NOMO-1 treated with DMSO at 0.1 percent for 48 hours (cell line): Measurements from ENCODE around the gene ERMP1.
"Not testable (repeated sequence)": the region's sequence is repeated elsewhere in the genome, so short reads cannot be mapped to it uniquely, and the experiment has no call there.

ENCODE experiments used
- DNase-seq: peaks from one replicate; lab custom pipeline; 2025; ENCODE audit not compliant: unreplicated experiment; lab: John Stamatoyannopoulos, UW

Gene ERMP1, protein sequence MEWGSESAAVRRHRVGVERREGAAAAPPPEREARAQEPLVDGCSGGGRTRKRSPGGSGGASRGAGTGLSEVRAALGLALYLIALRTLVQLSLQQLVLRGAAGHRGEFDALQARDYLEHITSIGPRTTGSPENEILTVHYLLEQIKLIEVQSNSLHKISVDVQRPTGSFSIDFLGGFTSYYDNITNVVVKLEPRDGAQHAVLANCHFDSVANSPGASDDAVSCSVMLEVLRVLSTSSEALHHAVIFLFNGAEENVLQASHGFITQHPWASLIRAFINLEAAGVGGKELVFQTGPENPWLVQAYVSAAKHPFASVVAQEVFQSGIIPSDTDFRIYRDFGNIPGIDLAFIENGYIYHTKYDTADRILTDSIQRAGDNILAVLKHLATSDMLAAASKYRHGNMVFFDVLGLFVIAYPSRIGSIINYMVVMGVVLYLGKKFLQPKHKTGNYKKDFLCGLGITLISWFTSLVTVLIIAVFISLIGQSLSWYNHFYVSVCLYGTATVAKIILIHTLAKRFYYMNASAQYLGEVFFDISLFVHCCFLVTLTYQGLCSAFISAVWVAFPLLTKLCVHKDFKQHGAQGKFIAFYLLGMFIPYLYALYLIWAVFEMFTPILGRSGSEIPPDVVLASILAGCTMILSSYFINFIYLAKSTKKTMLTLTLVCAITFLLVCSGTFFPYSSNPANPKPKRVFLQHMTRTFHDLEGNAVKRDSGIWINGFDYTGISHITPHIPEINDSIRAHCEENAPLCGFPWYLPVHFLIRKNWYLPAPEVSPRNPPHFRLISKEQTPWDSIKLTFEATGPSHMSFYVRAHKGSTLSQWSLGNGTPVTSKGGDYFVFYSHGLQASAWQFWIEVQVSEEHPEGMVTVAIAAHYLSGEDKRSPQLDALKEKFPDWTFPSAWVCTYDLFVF

DNA sequence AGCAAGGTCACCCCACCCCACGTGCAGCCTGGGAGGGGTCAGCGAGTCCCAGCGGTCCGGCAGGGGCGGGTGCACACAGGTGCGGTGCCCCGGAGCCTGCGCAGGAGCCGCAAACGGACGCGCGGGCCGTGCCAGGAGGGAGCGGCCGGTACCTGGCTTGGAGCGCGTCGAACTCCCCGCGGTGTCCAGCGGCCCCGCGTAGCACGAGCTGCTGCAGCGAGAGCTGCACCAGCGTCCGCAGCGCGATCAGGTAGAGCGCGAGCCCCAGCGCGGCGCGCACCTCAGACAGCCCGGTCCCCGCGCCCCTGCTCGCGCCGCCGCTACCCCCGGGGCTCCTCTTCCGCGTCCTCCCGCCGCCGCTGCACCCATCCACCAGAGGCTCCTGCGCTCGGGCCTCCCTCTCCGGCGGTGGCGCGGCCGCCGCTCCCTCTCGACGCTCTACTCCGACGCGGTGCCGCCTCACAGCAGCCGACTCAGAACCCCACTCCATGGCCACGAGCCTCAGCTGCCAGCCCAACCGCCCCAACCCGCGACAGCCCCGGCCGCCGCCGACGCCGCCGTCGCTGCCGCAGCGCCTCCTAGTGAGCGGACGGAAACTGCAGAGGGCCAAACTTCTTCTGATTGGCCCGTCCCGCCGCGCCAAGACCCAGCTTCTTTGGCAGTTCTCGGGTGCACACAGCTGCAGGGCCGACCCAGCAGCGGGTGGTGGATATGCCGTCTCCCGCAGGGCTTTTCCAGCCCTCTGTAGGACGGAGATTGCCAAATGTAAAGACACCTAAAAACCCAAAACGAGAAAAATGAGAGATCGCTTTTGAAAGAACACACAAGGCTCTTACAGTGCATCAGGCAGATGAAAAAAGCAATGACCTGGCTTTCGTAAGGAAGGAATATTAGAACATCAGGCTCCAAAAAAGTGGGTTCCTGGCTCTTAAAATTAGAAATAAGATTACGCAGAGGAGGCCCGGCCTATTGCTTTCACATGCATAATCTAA lies at the start of gene ERMP1:
Gene ERMP1, minus strand, starts transcription at position 580 of the 992 bp plus-strand sequence. Its CDS starts 90 bp downstream, at position 490.
- peak; percentile 42 for DNase-seq

- DNase-seq, result not testable (repeated sequence)
Observed at GRCh38 chr9:5882244-5883012, 49.5 kb upstream of the ERMP1 start.

DNA sequence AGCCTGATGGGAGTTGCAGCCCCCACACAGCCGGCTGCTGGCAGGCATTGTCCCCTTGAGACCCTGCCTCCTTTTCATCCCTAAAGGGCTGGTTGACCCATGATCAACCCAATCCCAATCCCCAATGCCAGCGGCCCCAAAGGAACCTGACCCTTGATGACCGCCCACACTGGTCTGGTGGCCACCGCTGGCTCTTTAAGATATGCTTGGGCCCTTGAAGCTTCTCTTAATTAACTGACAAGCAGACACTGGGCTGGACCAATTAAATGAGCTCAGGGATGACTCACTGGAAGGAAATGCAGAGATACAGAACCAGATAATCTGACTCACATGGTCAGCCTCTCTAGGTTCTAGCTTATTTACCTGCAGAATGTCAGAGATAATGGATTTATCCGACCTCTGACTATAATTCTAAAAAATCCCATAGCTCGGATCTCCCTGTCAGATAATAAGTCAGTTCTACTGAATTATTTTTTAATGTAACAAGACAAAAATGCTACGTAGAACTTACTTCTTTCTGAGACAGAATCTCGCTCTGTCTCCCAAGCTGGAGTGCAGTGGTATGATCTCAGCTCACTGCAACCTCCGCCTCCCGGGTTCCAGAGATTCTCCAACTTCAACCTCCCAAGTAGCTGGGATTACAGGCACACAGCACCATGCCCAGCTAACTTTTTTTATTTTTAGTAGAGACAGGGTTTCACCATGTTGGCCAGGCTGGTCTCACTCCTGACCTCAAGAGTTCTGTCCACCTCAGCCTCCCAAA lies 46.7 kb upstream of the ERMP1 start:
- peak; percentile 20 for DNase-seq

GRCh38 chr9:5876711-5877110 lies 43.8 kb upstream of the ERMP1 start:
- DNase-seq, result no peak

DNA sequence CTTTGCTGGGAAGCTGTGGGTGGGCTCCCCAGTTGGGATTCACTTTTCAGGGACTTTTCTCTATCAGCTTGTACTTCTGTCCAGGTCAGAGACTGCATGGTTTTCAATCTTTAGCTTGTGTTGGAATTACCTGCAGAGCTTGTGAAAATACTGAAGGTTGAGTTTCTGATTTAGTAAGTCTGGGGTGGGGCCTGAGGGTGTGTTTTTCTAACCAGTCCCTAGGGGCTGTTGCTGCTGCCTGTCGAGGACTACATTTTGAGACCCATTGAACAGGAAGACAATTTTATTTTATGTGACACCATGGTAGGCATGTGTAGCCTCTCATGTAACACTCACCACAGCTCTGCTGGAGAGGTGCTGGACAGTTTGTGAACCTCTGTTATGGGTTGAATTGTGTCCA lies 43.1 kb upstream of the ERMP1 start:
- DNase-seq, result no peak

- DNase-seq, result no peak
Observed at GRCh38 chr9:5874048-5874447, 41.1 kb upstream of the ERMP1 start.

- no peak for DNase-seq
Observed at GRCh38 chr9:5873439-5873838, 40.5 kb upstream of the ERMP1 start.

- no peak for DNase-seq
Observed at GRCh38 chr9:5872511-5872910, 39.6 kb upstream of the ERMP1 start.

DNA sequence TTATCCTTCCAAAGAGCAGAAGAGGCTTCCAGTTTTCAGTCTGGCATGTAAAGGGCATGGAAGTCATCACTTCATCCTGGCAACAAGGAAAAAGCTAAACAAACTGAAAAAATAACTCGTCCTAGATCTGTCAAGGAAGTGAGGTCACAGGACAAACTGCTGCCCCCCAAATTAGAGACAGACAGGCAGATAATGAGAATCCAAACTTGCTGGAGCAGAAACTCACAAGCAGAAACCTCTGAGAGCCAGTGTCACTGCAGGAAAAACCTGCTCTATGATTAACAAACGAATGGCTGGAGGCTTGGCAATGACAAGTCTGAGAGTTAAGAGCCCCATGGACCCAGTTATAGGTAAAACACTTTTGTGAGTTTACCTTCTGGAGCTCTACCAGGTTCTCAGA lies 38.9 kb upstream of the ERMP1 start:
- no peak for DNase-seq

DNA sequence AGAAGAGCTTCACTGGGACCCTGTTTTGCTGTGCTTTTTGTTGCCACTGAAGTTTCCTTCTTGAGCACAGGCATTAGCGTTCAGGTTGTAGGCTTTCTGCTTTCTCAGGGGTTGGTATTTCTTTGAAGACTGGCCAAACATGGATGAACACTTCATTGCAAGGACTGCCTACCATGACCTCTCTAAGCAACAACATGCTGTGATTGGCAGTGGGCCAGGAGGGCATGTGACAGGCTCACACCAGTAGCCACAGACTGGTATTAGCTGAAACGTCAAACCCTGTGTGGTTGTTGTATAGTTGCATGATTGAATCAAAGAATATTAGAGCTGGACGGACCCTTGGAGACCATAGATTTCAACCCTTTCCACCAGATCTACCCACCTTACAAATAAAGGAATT lies 37.8 kb upstream of the ERMP1 start:
- no peak for DNase-seq

DNA sequence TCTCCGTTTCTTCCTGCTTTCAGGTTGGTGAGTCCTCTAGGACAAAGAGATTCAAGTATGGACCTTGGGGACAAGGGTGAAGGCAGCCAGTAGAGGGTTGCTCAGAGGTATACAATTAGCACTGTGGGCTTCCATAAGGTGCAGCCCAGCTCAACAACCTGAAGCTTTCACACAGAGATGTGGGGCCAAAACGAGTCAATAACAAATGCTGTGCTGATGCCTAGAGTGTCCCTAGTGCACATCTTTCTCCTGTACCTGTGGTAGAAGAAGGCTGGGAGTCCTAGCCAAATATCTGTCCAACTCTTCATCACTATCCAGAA lies 37.1 kb upstream of the ERMP1 start:
- no peak for DNase-seq

DNA sequence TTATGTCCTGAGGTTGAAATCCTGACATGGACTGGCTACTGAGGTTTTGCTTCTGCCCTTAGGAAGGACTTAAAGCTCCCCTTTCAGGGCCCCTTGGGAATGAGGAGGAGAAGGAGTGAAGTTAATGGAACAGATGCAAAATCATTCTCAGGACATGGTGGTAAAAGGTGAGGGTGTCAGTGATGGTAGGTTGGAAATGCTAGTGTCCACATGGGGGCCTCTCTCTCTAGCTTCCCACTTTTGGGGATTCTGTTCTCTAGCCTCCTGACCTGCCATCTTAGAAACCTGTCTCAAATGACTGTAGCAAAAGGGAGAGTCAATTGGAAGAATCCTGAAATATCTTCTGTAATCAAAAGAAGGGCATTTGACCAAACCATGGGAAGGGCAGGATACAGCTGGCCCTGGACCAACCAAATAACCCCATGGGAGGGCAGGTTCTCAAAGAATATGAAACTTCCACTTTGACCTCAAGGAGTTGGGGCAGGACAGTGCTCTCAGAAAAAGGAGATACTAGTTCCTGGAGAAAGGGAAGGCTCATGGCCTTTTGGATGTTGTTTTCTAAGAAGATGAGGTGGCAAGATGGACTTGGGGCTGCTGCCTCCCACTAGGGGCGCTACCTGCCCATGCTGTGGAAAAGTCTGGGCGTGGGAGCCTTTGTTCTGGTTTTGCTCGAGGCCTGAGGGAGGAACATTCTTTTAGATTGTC lies 36.5 kb upstream of the ERMP1 start:
- no peak for DNase-seq

DNA sequence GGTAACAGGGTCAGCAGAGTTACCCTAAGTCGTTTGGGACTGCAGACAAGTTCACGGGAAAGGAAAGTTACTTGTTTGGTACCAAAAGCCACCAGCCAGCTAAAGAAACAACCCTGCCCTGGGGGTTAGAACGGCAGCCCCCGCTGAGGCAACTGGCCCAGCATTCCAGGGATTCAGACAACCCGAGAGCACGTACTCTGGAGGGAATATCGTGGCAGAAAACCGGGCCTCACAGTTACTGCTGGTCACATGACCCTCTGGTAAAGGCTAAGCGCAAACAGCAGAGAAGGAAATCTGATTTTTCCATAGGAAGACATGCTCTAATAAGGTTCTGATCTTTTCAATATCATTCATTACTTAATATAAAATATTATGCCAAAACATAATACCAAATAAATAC lies 35.3 kb upstream of the ERMP1 start:
- no peak for DNase-seq

DNA sequence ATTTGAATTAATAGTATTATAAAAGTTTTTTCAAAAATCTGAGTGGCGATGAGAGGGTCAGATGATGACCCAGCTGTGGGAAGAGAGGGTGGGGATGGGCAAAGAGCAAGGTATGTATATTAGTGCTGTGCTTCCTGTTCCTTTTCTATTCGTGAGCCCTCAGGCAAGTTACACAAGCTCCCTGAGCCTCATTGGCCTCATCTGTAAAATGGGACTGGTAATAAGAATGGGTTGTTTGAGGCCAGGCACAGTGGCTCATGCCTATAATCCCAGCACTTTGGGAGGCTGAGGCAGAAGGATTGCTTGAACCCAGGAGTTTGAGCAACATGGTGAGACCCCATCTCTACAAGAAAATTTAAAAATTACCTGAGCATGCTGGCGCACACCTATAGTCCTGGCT lies 33.8 kb upstream of the ERMP1 start:
- DNase-seq, result no peak

- DNase-seq, result no peak
Observed at GRCh38 chr9:5866272-5866671, 33.4 kb upstream of the ERMP1 start.

DNA sequence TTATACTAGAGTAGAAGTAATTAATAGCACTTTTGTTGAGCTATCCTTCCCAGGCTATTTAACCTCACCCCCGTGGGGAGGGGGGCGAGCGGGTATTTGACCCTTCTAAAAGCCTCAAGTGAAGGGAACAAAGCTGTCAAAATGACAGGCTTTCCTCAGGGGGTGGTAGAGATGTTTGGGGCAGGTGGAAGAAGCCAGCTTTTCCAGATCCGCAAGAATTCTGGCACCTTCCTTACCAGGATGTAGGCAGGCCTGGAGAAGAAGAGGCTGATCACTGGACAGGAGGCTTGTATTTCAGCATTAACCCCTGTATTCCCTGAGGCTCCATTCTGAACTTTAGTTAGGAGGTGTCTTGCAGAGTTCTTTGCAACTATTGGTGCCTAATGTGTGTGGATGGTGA lies 31.5 kb upstream of the ERMP1 start:
- no peak for DNase-seq

GRCh38 chr9:5863092-5863746 lies 30.3 kb upstream of the ERMP1 start:
- no peak for DNase-seq

GRCh38 chr9:5858833-5859232 lies 25.9 kb upstream of the ERMP1 start:
- DNase-seq, result no peak
